GM21447 (cell line): Measurements from ENCODE around the gene PGC.

Experiments
- ATAC-seq: cut with Tn5 transposase; IDR thresholded peaks from one replicate; pipeline ENCODE4 v1.9.1; 2021; ENCODE audit not compliant: unreplicated experiment

The PGC gene

GRCh38 chr6:41716516-41717391, 30.4 kb downstream of the PGC start:
- no peak for ATAC-seq

- no peak for ATAC-seq
These were observed 31.2 kb downstream of the PGC start for GRCh38 chr6:41715795-41716515.

- ATAC-seq, result no peak
These were observed 32.5 kb downstream of the PGC start for GRCh38 chr6:41714556-41715273.

GRCh38 chr6:41713650-41714291, 33.4 kb downstream of the PGC start:
- ATAC-seq, result peak; percentile 67

GRCh38 chr6:41713159-41713649, 34.0 kb downstream of the PGC start:
- no peak for ATAC-seq

- ATAC-seq, result no peak
These were observed 34.5 kb downstream of the PGC start for GRCh38 chr6:41712651-41713103.

GRCh38 chr6:41711323-41712038, 35.7 kb downstream of the PGC start:
- no peak for ATAC-seq

- no peak for ATAC-seq
These were observed 37.8 kb downstream of the PGC start for GRCh38 chr6:41709375-41709774.

- ATAC-seq, result no peak
These were observed 38.3 kb downstream of the PGC start for GRCh38 chr6:41708856-41709255.

- ATAC-seq, result no peak
These were observed 39.5 kb downstream of the PGC start for GRCh38 chr6:41707565-41708200.

GRCh38 chr6:41706876-41707564, 40.2 kb downstream of the PGC start:
- ATAC-seq, result peak; percentile 32

GRCh38 chr6:41705996-41706835, 41.0 kb downstream of the PGC start:
- ATAC-seq, result peak; percentile 68

GRCh38 chr6:41705311-41705995, 41.7 kb downstream of the PGC start:
- no peak for ATAC-seq

- no peak for ATAC-seq
These were observed 42.4 kb downstream of the PGC start for GRCh38 chr6:41704656-41705310.

GRCh38 chr6:41704028-41704427, 43.2 kb downstream of the PGC start:
- no peak for ATAC-seq

GRCh38 chr6:41702771-41703494, 44.3 kb downstream of the PGC start:
- ATAC-seq, result no peak
